OCI-LY7 (cell line): ENCODE results near the gene PFKFB2. TPM values are rescaled to one million over a fixed set of nuclear protein-coding genes. Genes with fewer than 3 reads are reported as not detected.

Experiments
- BruUV-seq: library from RNA; stranded (reverse); fragments of 400-500 nt; replicated peaks from 2 replicates; lab custom pipeline; 2021; lab: Mats Ljungman, UMichigan
- CTCF ChIA-PET: fragments of 300-600 bp; sonication (Branson Sonifier 250); formaldehyde crosslinking; loops from one replicate; lab custom pipeline; 2022; ENCODE audit warnings: antibody characterized with exemption; ENCODE audit not compliant: unreplicated experiment; lab: Charles Lee
- POLR2A ChIA-PET: fragments of 300-600 bp; sonication (Branson Sonifier 250); formaldehyde crosslinking; loops from one replicate; lab custom pipeline; 2022; ENCODE audit warnings: antibody characterized with exemption; lab: Charles Lee
- DNase-seq: peaks from one replicate; pipeline ENCODE4 v3.0.0-alpha.2; 2015; ENCODE audit warnings: low spot score
- H2AFZ ChIP-seq: fragments of 200-600 bp; sonication (generic), shearing (Covaris generic); 2 replicates; pipeline ENCODE4 v1.6.1; 2014; ENCODE audit warnings: mild to moderate bottlenecking, antibody characterized with exemption, low read length, moderate library complexity
- H3K27ac ChIP-seq: fragments of 200-600 bp; sonication (generic); 2 replicates; pipeline ENCODE4 v1.5.1; 2014; ENCODE audit warnings: mixed run types, low read depth, mild to moderate bottlenecking, moderate library complexity, low read length, inconsistent platforms; ENCODE audit not compliant: poor library complexity, severe bottlenecking
- H3K36me3 ChIP-seq: fragments of 200-600 bp; sonication (generic); 2 replicates; pipeline ENCODE4 v1.6.1; 2014; ENCODE audit warnings: mild to moderate bottlenecking, antibody characterized with exemption, low read length, moderate library complexity, mixed read lengths; ENCODE audit not compliant: insufficient read depth
- H3K4me1 ChIP-seq: fragments of 200-600 bp; sonication (generic); 2 replicates; pipeline ENCODE4 v1.5.1; 2014; ENCODE audit warnings: mild to moderate bottlenecking, low read length; ENCODE audit not compliant: insufficient read depth, poor library complexity, severe bottlenecking
- H3K4me2 ChIP-seq: fragments of 200-600 bp; sonication (generic); 2 replicates; pipeline ENCODE4 v1.6.1; 2014; ENCODE audit warnings: mild to moderate bottlenecking, low read length
- H3K4me3 ChIP-seq: fragments of 200-600 bp; sonication (generic); 2 replicates; pipeline ENCODE4 v1.5.1; 2014; ENCODE audit warnings: mild to moderate bottlenecking, low read depth, low read length; ENCODE audit not compliant: poor library complexity, severe bottlenecking
- H3K79me2 ChIP-seq: fragments of 200-600 bp; sonication (generic); 2 replicates; pipeline ENCODE4 v1.6.1; 2016; ENCODE audit warnings: low read depth, mild to moderate bottlenecking, low read length, moderate library complexity, mixed read lengths; ENCODE audit not compliant: insufficient read depth
- H3K9me2 ChIP-seq: fragments of 200-600 bp; sonication (generic); 2 replicates; pipeline ENCODE4 v1.6.1; 2016; ENCODE audit warnings: mild to moderate bottlenecking, low read length, mixed read lengths; ENCODE audit not compliant: insufficient read depth
- H3K9me3 ChIP-seq: fragments of 200-600 bp; sonication (generic); 2 replicates; pipeline ENCODE4 v1.6.1; 2014; ENCODE audit warnings: mild to moderate bottlenecking, mixed run types, low read length, mixed read lengths
- H4K20me1 ChIP-seq: fragments of 200-600 bp; sonication (generic); 2 replicates; pipeline ENCODE4 v1.6.1; 2014; ENCODE audit warnings: mild to moderate bottlenecking, antibody characterized with exemption, low read length, moderate library complexity, mixed read lengths; ENCODE audit not compliant: insufficient read depth
- EZH2phosphoT487 ChIP-seq: fragments of 200-600 bp; sonication (generic); IDR thresholded peaks from 2 replicates; pipeline ENCODE4 v1.6.1; 2018; ENCODE audit warnings: low read depth, borderline replicate concordance, mild to moderate bottlenecking, mixed run types, antibody characterized with exemption, low read length, moderate library complexity, mixed read lengths
- intact Hi-C: fragments of 100-400 bp; cut with micrococcal nuclease; formaldehyde crosslinking; loops from one replicate; pipeline ENCODE4 v1.10.0; 2022; ENCODE audit not compliant: unreplicated experiment
- total RNA-seq, 2 experiments: library from RNA; depleted of rRNA in 1 of 2; stranded (reverse); fragments of >200 nt in 1 of 2; shearing (Covaris generic) in 1 of 2; gene quantifications; 2 replicates each; pipeline ENCODE4 v1.2.3, GENCODE V29; 2014 to 2022
- TF ChIP-seq, protein P1 (sequence below): fragments of 200-600 bp; sonication (generic); conservative IDR thresholded peaks from 2 replicates; pipeline ENCODE4 v1.5.1; 2014; ENCODE audit warnings: mild to moderate bottlenecking, antibody characterized with exemption, low read length, moderate library complexity, mixed read lengths

Gene PFKFB2
- total RNA-seq, 2 experiments from 2014 or later, result 9.8 to 13.1 TPM

DNA sequence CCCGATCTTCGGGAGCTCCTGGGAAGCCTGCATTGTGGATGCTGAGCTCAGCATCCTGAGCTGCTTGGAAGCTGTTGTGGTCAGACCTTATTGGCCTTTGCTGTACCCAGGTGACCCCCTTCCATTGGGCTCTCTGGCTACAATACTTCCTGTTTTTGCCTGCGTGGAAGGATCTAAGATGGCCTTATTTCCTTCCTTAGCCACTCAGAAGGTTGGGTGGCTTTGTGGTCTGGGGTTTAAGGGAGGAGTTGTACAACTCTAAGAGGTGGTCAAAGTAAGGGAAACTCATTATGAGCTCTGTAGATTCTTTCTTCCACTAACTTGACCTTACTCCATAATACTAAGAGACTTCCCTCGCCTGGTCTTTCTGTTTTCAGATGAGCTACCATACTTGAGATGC, 17.7 kb downstream of the PFKFB2 start:
- no peak for TF ChIP-seq EZH2phosphoT487
- TF ChIP-seq, protein P1, sequence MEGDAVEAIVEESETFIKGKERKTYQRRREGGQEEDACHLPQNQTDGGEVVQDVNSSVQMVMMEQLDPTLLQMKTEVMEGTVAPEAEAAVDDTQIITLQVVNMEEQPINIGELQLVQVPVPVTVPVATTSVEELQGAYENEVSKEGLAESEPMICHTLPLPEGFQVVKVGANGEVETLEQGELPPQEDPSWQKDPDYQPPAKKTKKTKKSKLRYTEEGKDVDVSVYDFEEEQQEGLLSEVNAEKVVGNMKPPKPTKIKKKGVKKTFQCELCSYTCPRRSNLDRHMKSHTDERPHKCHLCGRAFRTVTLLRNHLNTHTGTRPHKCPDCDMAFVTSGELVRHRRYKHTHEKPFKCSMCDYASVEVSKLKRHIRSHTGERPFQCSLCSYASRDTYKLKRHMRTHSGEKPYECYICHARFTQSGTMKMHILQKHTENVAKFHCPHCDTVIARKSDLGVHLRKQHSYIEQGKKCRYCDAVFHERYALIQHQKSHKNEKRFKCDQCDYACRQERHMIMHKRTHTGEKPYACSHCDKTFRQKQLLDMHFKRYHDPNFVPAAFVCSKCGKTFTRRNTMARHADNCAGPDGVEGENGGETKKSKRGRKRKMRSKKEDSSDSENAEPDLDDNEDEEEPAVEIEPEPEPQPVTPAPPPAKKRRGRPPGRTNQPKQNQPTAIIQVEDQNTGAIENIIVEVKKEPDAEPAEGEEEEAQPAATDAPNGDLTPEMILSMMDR, result no peak
- H4K20me1 ChIP-seq, result no peaks in the 10 kb centered on the region
- no peaks in the 10 kb centered on the region for H3K9me2 ChIP-seq
- CTCF ChIA-PET, result interaction anchor here (0.9 kb wide), 1 partner anchor 18 kb away, joined by 4 read pairs; the partner anchor contains the start of gene PFKFB2
- POLR2A ChIA-PET, result interaction anchor here (0.6 to 1.6 kb wide), 3 partner anchors 14 to 270 kb away, joined by 3 to 5 read pairs (median 4); partner anchors contain the start of gene PFKFB2
- no peaks in the 10 kb centered on the region for H3K9me3 ChIP-seq
- peaks cover 35% of the 10 kb centered on the region for H3K36me3 ChIP-seq
- H2AFZ ChIP-seq, result no peak overlapping the region
- H3K4me1 ChIP-seq, result peaks cover 6% of the 10 kb centered on the region
- no peak for DNase-seq
- H3K79me2 ChIP-seq, result no peaks in the 10 kb centered on the region
- H3K27ac ChIP-seq, result no peak overlapping the region
- no peak overlapping the region for H3K4me3 ChIP-seq
- H3K4me2 ChIP-seq, result no peak overlapping the region
- BruUV-seq, result no TSS peak
- intact Hi-C loops, result loop anchor here (10.0 kb wide), 1 partner anchor 66 kb away; no protein-coding TSS in a partner anchor

DNA sequence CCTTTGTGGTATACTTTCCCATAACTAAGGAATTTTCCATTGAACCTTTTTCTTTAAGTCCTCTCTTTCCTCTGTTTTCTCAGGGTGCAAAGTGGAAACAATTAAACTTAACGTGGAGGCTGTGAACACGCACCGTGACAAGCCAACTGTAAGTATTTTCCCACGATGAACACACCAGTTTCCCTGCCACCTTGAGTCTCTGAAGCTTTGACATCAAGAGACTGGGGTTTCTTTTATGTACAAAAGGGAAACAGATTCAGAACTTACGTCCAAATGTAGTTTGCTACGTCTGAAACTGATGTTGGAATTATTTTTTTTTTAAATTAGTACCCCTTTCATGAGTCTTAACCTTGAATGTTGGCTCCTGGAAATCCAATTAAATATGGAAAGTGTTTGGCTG, 18.4 kb downstream of the PFKFB2 start:
- ChIA-PET POLR2A (interaction anchor here (0.6 to 1.6 kb wide), 3 partner anchors 15 to 270 kb away, joined by 3 to 5 read pairs (median 4); partner anchors contain the start of gene PFKFB2), CTCF (interaction anchor here (0.9 kb wide), 1 partner anchor 19 kb away, joined by 4 read pairs; the partner anchor contains the start of gene PFKFB2)
- no peak overlapping the region for H3K27ac ChIP-seq
- BruUV-seq, result no TSS peak
- no peaks in the 10 kb centered on the region for H3K79me2 ChIP-seq
- H3K9me3 ChIP-seq, result no peaks in the 10 kb centered on the region
- no peak overlapping the region for H3K4me2 ChIP-seq
- no peaks in the 10 kb centered on the region for H4K20me1 ChIP-seq
- H3K36me3 ChIP-seq, result peaks cover 29% of the 10 kb centered on the region
- H2AFZ ChIP-seq, result no peak overlapping the region
- H3K4me3 ChIP-seq, result no peak overlapping the region
- intact Hi-C loops, result loop anchor here (10.0 kb wide), 1 partner anchor 67 kb away; no protein-coding TSS in a partner anchor
- TF ChIP-seq, protein P1, result no peak
- TF ChIP-seq EZH2phosphoT487, result no peak
- H3K9me2 ChIP-seq, result no peaks in the 10 kb centered on the region
- H3K4me1 ChIP-seq, result peaks cover 6% of the 10 kb centered on the region
- DNase-seq, result no peak

DNA sequence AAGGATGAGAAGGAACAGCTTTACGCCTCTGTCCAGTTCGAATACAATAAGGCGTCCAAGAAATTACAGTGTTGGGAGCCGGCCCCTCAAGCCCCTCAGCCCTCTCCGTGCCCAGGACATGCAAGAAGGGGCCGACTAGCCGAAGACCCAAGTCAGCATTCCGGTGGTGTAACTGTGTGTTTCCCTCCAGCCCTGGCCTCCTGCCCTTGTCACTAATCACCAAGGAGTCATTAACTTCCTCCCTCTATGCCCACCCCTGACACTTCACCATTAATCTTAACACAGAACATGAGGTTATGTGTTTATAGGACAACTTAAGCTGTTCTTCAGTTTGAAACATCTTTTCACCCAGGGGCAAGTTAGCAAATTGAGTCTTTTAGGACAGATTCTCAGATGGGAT, 19.2 kb downstream of the PFKFB2 start:
- no TSS peak for BruUV-seq
- Histone ChIP-seq H3K79me2 (no peaks in the 10 kb centered on the region), H3K27ac (no peak overlapping the region), H3K9me3 (no peaks in the 10 kb centered on the region), H3K36me3 (peaks cover 25% of the 10 kb centered on the region), H3K4me1 (peaks cover 6% of the 10 kb centered on the region), H3K9me2 (no peaks in the 10 kb centered on the region), H2AFZ (no peak overlapping the region), H3K4me2 (no peak overlapping the region), H4K20me1 (no peaks in the 10 kb centered on the region), H3K4me3 (no peak overlapping the region)
- ChIA-PET CTCF (interaction anchor here (0.7 kb wide), 1 partner anchor 23 kb away, joined by 3 read pairs; no protein-coding TSS in a partner anchor), POLR2A (interaction anchor here (1.6 kb wide), 1 partner anchor 19 kb away, joined by 5 read pairs; the partner anchor contains the start of gene PFKFB2)
- intact Hi-C loops, result loop anchor here (10.0 kb wide), 1 partner anchor 67 kb away; no protein-coding TSS in a partner anchor
- TF ChIP-seq, protein P1, result no peak
- no peak for TF ChIP-seq EZH2phosphoT487
- no peak for DNase-seq
